Superior temporal gyrus (tissue), 1 donor: ENCODE measurements around the gene MSI2.

ENCODE experiments used
- DNase-seq: peaks from one replicate; pipeline ENCODE4 v3.0.0-alpha.2; 2016; ENCODE audit errors: extremely low spot score

The MSI2 gene

DNA sequence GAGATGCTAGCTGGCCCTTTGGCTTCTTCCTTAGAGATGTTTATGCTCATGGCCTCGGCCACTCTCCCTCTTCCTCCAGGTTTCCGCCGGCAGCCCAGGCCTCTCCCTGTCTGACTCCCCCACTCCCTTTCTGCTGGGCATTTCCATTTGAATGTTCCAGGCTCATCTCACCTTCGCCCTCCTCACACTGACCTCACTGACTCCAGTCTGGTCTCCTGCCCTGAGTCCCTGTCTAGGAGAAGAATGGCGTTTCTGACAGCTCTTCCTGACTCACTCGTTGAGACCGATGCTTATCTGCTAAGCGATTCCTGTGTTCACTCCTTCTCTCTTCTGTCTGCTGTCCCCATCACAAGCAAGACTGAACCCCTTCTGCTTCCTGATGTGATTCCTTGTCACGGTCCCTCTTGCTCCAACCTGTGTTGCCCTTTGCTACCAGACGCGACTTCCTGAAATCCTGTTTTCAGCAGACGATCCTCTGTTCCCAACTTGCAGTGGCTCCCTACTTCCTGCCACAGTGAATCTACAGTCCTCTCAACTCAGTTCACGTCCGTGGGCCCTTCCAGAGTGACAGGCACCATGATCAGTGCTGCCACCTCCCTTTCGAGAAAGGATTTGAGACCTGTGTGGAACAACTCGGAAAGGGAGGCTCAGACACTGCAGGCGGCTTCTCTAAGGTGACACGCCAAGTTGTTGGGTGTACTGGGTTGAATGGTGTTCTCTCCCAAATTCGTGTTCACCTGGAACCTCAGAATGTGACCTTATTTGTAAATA lies 176.4 kb downstream of the MSI2 start:
- no peak for DNase-seq

DNA sequence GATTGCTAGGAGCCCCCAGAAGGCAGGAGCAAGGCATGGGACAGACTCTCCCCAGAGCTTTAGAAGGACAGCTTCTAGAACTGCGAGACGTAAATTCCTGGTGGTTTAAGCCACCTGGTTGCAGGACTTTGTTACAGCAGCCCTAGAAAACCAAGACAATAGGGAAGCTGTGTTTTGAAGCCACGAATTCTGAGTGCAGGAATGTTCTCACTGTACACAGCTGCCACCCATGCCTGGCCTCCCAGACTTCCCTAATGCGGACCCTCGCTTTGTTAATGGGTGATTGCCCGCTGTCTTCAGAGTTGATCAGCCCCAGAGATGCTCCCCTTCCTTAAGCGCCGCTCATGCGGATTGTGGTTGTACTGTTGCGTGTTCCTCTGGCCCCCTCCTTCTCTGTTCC lies 177.1 kb downstream of the MSI2 start:
- no peak for DNase-seq

DNA sequence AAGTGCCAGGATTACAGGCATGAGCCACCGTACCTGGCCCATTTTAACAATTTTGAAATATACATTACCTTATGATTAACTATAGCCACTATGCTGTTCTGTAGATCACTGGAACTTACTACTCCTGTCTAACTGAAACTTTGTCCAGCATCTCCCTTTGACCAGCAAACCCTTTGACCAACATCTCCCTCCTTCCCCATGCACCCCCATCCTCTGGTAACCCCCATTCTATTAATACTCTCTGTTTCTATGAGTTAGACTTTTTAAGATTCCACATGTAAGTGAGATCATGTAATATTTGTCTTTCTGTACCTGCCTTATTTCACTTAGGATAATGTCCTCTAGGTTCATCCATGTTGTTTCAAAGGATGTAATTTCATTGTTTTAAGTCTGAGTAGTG lies 178.0 kb downstream of the MSI2 start:
- no peak for DNase-seq

DNA sequence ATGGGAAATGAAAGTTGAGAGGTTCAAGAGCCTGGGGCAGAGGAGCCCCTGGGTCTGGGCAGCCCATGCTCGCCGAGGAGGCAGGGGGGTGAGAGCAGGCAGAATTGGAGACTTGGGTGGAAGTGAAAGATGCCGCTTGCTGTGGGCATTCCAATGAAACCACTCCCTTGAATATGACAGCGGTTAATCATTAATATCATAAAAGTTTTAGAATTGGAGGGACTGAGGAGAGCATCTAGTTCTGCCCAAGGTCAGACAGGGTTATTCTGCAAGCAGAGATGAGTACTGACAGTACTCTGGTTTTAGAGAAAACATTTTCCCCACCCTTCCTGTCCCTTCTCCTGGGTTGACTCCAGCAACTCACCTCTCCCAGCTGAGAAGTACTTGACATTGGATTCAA lies 180.2 kb downstream of the MSI2 start:
- no peak for DNase-seq

DNA sequence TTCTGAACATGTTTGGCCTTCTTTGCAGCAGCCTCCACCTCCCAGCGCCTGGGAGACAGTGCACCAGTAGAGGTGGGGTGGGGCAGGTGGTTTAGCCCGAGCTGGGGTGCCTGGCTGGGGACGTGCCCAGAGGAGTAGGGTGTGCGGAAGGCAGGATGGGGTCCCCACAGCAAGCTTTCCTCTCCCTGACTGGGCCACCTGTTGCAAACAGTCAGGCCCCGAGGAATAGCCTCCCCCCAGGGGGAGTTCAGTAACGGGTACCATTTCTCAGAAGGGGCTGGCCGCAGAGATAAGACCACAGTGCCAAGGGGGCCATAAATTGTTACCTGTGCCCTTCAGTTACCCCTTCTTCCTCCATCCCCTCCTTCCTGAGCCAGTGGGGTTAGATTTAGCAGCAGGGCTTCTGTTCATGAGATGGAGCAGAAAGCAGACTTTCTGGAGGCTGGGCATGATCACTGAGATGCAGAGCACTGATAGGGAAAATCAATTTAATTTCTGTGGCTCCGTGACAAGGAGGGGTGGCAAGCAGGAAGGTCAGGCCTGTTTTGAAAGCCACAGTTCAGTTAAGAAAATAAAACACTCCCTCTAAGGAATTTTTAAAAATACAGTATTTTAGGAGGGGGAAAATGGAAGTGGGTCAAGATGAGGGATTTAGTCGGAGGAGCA lies 181.9 kb downstream of the MSI2 start:
- no peak for DNase-seq

DNA sequence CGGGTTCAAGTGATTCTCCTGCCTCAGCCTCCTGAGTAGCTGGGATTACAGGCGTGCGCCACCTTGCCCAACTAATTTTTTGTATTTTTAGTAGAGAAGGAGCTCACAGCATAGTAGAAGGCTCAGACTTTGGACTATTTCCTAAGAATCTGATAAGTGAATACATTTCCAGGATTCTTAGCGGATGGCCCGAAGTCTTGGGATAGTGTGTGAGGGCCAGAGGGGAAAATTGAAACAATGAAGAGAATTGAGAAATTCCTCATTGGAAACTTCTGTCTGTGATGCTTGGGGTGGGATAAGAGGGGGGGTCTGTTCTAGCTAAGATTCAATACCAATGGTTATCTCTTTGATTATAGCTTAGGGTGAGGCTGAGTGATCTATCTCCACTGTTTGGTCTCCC lies 183.3 kb downstream of the MSI2 start:
- DNase-seq: no peak

DNA sequence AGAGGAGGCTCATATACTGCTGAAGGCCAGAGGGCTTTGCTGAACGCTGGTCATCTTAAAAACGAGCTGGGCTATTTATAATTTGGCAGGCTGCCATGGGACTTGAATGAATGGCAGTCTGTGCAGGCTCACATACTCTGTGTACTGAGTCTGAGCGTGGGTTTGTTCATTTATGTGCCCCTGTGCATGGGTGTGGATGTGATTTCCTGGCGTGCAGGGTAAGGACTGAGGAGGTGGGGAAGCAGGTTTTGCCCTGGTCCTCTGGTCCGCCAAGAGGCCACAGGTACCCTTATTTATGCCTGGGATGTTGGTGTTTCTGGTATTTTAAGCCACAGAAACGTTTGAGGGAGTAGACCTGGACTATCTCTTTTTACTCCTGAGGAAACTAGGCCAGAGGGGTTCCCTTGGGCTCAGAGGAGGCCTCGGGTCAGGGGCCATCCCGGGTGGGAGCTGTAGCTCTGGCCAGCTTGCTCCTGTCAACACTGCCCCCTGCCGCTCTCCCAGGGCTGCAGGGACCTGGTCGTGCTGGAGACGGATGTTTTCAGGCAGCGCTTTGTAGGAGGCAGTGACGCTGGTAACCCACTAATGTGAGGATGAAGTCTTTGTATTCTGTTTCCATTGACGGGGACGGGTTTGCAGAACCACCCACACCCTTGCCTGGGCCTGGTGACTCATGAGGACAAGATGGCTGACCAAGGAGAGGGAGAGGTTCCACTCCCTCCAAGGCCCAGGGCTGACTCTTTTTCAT lies 184.4 kb downstream of the MSI2 start:
- peak; percentile 90 for DNase-seq

DNA sequence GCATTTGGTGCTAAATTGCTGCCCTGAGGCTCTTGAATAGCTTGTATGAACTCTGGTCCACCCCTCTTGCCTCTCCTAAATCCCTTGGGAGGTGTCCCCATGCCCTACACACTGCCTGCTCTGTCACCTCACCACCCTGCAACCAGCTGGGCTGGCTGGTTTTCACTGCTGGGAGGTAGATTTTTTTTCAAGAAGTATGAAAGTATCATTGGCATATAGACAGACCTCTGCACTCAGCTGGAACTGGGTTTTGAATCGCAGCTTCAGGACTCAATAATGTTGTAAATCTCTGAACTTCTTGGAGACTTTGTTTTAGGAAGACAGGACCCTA lies 184.9 kb downstream of the MSI2 start:
- no peak for DNase-seq

DNA sequence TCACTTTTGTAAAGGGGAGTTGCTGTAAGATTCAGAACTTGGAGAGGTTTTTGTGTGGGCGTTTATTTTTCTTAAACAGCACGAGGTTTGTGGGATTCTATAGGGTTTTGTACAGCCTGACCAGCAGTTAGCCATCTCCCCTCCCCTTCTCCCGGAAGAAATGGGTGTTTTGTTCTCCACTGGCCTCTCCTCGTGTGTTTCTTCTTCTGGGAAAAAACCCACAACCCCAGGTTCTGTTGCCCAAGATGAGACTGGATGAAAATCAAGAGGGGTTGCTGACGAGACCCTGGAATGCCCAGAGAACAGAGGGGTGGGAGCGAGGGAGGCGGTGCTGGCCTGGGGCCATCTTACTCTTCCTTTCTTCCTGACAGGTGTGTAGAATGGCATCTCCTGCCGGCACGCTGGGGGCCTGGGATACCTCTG lies 186.1 kb downstream of the MSI2 start:
- DNase-seq: no peak

DNA sequence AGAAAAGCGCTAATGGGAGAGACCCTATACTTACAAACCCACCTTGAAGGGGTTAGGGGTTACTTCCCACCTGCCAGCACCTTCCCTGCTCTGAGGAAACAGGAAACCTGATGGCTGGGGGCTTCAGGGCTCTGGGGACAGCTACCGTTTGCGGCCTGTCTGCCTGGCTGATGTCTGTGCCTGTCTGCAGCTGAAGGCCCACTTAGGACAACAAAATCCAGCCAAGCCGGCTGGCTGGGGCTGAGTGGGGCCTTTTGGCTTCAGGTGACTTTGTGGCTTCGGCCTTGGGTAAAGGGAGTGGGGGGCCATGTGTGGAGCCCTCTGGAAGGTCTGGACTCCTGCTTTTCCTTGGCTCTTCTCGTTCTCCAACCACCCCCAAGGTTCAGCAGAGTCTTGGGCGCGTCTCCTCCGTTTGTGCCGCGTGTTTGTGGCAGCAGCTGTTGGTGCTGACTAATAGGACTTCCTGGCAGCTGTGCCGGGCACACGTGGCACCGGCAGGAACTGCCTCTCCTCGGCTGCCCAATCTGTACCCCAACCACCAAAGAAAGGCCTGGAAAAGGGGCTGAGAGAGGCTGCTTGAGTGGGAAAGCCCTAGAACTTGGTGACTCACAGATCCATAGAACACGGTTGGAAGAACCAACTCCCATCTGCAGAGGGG lies 186.7 kb downstream of the MSI2 start:
- no peak for DNase-seq

DNA sequence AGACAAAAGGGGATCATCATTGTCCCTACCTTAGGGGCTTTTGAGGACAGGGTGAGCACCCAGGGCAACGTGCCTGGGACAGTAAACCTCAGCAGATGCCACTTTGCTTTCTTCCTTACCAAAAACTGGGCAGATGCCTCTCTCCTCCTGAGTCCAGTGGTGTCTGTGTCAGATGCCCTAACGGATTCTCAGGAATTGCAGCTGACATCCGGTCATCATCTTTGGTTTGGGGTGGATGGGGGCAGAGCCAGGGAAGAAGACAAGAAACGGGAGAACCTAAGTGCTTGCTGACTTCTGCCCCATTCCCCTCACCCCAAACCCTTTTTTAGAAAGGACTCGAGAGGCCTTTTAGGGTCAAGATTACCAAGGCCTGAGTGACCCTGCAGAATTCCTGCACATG lies 187.5 kb downstream of the MSI2 start:
- DNase-seq: no peak

DNA sequence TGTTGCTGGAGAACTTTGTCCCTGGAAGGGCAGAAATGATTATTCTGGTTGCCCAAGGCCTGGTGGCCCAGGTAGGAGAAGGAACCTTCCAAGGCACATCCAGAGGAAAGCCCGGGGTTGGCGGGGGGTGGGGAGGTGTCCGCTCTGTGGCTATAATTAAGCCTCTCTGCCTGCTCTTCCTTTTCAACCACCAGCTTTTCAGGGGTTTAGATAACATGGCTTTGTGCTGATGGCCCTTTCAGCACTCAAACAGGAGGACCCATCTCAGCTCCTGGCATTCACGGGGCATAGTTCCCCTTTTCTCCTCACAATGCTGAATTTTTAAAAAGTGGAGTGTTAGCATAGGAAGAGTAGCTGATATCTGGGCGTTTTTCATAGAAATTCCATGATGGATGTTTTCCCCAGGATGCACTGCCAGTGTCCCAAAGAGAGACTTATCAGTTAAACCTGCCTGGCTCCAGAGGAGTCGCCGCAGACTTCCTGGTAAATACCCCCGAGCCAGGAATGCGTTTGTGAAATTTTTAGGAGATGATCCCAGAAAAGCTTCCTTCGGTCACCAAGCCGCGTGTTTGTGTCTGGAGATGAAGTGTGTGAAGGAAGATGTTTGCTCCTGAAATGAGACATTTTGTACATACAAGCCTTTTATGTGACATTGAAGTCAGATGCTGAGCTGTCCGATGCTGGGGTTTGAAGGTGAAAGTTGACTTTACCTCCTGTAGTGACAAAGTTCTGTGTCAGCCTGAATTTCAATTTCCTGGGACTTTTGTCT lies 188.5 kb downstream of the MSI2 start:
- no peak for DNase-seq

DNA sequence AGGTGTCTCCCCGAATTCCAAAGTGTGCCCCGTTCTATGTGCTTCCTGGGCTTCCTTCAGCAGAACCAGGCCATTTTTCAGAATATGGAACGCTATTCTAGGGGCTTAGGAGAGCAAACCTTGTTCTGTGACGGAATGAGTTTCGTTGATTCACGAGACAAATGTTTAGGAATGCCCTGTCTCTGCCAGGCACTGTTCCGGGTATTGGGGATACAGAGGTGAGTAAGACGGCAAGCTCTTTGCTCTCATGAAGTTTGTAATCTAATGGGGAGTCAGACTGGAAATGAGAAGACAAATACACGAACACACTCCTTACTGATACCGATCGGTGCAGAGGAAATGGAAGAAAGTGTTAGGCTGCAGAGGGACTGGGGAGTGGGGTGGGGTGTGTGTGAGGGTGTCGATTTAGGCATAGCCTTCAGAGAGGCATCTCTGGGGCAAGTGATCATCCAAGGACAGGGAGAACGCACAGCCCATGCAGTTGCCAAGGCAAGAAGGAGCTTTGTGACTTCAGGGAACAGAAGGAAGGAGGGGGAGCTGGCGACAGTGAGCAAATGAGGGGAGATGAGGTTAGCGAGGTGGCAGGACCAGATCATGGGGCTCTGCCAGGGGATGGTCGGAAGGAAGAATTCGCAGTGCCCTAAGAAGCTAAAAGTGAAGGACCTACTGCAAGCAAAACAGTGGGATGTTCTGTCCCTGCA lies 189.6 kb downstream of the MSI2 start:
- no peak for DNase-seq

DNA sequence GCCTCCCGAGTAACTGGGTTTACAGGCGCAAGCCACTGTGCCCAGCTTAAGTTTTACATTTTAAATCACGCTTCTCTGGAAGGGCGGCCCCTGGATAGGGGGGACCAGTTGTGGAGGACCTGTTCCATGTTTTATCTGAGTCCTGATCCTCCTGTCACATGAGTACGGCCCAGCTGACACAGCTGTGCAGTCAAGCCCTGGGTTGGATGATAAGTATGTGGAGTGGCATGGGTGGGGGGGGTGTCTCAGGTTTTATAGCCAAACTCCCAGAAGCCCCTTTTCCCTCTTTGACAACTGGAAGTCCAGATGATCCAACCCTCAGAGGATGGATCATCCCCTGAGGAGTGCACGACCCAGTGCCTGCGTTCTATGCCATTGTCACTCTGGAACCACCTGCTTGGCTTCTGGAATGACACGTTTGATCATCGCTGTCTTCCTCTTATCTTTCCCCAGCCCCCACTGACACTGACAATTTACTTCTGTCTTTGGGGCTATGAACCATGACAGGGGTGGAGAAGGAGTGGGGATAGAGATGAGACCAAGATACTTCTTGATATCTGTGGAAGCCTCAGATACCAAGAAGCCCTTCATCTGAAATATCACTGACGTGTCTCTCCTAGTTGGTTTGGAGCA lies 191.2 kb downstream of the MSI2 start:
- no peak for DNase-seq

DNA sequence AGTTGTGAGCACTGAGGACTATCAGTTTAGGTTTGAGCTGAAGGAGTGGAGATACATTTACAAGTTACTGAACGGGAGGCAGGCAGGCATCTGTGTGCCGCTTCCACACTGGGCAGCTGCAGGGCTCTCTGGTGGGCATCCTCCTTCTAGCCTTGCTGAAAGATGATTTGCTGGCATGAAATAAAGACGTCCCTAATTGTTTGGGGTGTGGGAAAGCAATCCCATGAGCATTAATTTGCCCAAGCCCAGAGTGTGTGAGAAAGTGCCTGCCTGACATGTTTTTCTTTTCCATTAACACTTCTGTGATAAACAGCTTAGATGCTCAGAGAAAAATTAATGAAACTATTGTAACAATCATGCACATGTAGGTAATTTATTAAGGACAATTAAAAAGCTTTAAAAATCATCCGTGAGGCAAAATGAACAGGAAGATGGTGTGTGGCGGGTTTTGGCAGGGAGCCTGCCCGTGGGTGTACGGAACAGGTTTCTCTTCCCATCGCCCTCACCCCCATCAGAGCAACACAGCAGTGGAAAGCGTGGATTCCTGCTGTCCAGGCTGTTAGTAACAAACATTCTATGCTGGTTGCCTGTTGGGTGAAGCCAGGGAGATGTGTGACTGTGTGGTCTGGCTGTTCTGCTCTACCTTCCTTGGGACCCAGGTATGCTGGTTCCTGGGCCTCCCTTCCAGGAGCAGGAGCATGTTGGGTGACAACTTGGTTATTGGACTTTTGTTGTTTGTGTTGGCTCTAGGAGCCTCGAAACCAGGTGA lies 191.9 kb downstream of the MSI2 start:
- DNase-seq: no peak

DNA sequence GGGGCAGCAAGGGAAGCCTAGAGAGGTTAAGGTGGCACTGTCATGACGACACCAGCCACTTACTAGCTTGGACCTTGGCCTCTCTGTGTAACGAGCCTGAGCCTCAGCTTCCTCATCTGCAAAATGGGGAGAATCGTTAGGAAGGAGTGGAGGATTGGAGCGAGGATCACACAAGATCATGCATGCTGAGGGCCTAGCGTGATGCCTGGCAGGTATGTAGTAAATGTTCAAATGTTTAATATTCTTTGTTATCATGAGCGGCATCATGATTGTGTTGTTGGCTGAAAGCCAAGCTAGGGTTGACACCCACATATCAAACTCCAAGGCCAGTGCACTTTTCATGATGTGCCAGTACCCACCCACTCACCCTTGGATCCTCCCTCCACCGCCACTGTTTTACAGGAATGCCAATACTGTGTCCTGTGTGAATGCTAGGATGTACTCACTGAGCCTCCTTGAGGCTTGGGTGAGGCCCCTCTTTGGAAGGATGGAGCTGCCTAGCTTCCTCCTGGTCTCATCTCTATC lies 192.5 kb downstream of the MSI2 start:
- no peak for DNase-seq

DNA sequence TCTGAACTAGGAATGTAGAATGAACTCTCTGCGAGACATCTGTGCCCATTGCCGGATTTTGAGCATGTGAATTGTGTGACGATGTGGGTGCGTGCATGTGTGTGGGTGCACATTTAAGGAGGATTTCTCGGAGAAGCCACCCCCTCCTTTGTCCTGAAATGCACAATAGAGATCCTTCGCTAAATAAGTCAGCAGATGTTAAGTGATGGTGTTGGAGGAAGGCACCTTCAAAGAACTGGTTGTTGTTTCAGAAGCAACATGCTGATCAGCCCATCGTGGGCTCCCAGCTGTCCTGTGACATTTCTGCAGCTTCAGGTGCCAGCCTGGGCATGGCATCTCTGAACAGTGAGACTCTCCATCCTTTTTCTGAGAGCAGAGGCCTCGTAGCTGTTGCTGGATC lies 194.9 kb downstream of the MSI2 start:
- DNase-seq: no peak

DNA sequence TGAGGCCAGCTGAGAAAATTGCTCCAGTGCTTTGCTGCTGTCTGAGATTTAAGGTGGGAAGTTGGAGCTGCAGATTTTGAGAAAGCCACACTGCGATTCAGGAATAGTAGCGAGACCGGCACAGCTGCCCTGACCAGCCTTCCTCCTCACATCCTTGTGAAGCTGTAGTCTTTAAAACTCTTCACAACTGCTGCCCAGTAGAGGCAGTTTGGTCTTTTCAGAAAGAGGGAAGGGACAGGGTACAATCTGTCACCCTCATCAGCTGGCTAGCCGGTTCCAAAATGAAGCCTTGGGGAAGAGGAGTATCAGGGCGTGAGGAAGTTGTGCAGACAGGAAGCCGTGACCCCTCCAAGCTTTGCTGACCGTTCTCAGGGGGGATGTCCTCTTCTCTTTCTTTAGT lies 195.3 kb downstream of the MSI2 start:
- DNase-seq: no peak

DNA sequence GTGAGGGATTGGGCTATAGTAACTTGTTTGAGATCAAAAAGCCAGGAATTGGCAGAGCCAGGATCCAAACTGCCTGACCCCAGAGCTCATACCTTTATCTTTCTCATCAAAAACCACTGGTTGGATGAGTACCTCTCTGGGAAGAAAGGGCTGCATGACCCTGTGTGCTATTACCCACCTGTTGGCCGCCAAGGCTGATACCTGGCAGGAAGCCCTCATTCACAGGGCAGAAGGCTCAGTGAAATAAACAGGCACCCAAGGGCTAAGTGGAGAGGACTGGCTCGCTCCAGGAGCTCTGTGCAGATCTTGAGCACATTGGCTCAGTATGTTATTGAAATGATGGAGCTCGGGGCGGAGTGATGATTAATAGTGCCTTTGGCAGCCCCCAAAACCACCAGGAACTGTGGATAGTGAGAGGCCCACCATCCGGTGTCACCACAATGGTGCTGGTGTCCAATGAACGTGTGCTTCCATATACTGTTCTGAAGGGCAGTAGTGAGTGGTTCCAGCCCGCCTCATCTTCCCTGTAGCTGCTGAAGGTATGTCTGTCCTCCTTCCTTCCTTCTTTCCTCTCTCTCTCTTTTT lies 197.6 kb downstream of the MSI2 start:
- DNase-seq: no peak
